Spleen (tissue), 11 donors: ENCODE data around the gene OTOG. TPM values are rescaled to one million over a fixed set of nuclear protein-coding genes. Genes with fewer than 3 reads are reported as not detected.

Experiments used
- DNase-seq: peaks from one replicate; pipeline ENCODE4 v3.0.0-alpha.2; 2020
- H3K27ac ChIP-seq, 8 donors: fragments of 200-600 bp; sonication (generic) in 7 of 8; 1 replicate in 4 of 8; 2 replicates in 4 of 8; pipeline versions ENCODE4 v1.5.0 to v1.8.0; 2016 to 2021; ENCODE audit warnings: inconsistent platforms in 4 of 8, mild to moderate bottlenecking in 4 of 8, moderate library complexity in 1 of 8
- H3K27me3 ChIP-seq, 7 donors: fragments of 200-600 bp; sonication (generic) in 6 of 7; replicated peaks in 1 of 7; 1 replicate in 4 of 7; 2 replicates in 3 of 7; pipeline versions ENCODE4 v1.5.0 to v1.8.0; 2016 to 2021; ENCODE audit warnings: inconsistent platforms in 3 of 7, mild to moderate bottlenecking in 1 of 7
- H3K36me3 ChIP-seq, 6 donors: fragments of 200-600 bp; sonication (generic) in 5 of 6; 1 replicate in 4 of 6; 2 replicates in 2 of 6; pipeline versions ENCODE4 v1.5.0 to v1.8.0; 2016 to 2021; ENCODE audit warnings: inconsistent platforms in 2 of 6
- H3K4me1 ChIP-seq, 6 donors: fragments of 200-600 bp; sonication (generic) in 5 of 6; 1 replicate in 3 of 6; 2 replicates in 3 of 6; pipeline versions ENCODE4 v1.5.0 to v1.8.0; 2016 to 2021; ENCODE audit warnings: inconsistent platforms in 3 of 6
- H3K4me3 ChIP-seq, 8 donors: fragments of 200-600 bp; sonication (generic) in 7 of 8; 1 replicate in 4 of 8; 2 replicates in 4 of 8; pipeline versions ENCODE4 v1.5.0 to v1.8.0; 2016 to 2021; ENCODE audit warnings: inconsistent platforms in 4 of 8, mild to moderate bottlenecking in 4 of 8, moderate library complexity in 2 of 8
- H3K9me3 ChIP-seq, 8 donors: fragments of 200-600 bp; sonication (generic) in 7 of 8; 1 replicate in 4 of 8; 2 replicates in 4 of 8; pipeline versions ENCODE4 v1.5.0 to v1.8.0; 2016 to 2021; ENCODE audit warnings: inconsistent platforms in 4 of 8
- CTCF ChIP-seq, 11 experiments: fragments of 200-600 bp in 7 of 11; fragments of 450-650 bp in 4 of 11; sonication (generic) in 4 of 11; IDR thresholded peaks in 8 of 11; conservative IDR thresholded peaks in 3 of 11; 1 replicate in 7 of 11; 2 replicates in 4 of 11; pipeline versions ENCODE4 v1.4.0 to v1.8.0; 2016 to 2021; ENCODE audit warnings: antibody characterized with exemption in 11 of 11, inconsistent platforms in 4 of 11, mild to moderate bottlenecking in 1 of 11
- POLR2A ChIP-seq, 3 donors: fragments of 450-650 bp; IDR thresholded peaks; one replicate each; pipeline ENCODE4 v1.5.1; 2017; ENCODE audit warnings: antibody characterized with exemption in 3 of 3, mild to moderate bottlenecking in 1 of 3
- POLR2AphosphoS5 ChIP-seq, 3 donors: sonication (generic); formaldehyde crosslinking; IDR thresholded peaks; one replicate each; pipeline ENCODE4 v1.5.1; 2017; ENCODE audit warnings: antibody characterized with exemption in 3 of 3
- WGBS, 5 donors: extraction: QIAGEN DNeasy Blood & Tissue Kit in 3 of 5; methylation state at CpG; one replicate each; pipeline versions ENCODE4 v1.1.5 to v1.1.7; 2013 to 2018; 5-methylcytosine and 5-hydroxymethylcytosine counted together
- intact Hi-C: fragments of 100-400 bp; cut with DNase I; formaldehyde crosslinking; loops from one replicate; pipeline ENCODE4 v1.15.0; 2023; ENCODE audit warnings: low total_unique reads
- polyA plus RNA-seq, 3 donors: library from polyadenylated mRNA; stranded (reverse); fragments of 200-250 nt; gene quantifications; one replicate each; pipeline ENCODE4 v1.2.1, GENCODE V29; 2013
- total RNA-seq, 7 donors: library from RNA; depleted of rRNA in 3 of 7; stranded (reverse); fragments of >200 nt in 3 of 7; fragmentation: NEBNext Ultra II Directional in 4 of 7; extraction: Animal tissue kit (Norgen Biotek cat#: 25700) in 4 of 7; gene quantifications; one replicate each; pipeline versions ENCODE4 v1.1.0 to v1.2.1, GENCODE V29; 2016 to 2021
- donor health status: healthy with polysubstance abuse.
- donor health status: DM: no; HTN: no; CAD: no; lungs with moderate emphysema.
- donor health status: DM: no; HTN: no; CAD: no.
- donor health status: Bipolar disorder and iron deficiency.
- donor health status: healthy.
- donor health status: DM: no; HTN: no; CAD: no.
- donor health status: DM: yes; HTN: yes; CAD: no.

Gene OTOG
- total and polyA plus RNA-seq, 10 donors, result not detected

- intact Hi-C loops, result no loop called here
- peaks cover 0 to 14% (median 0%) of the 10 kb centered on the region in 7 donors for H3K27me3 ChIP-seq
- 80 to 93% (median 91%) methylated on average over 9 to 10 of the region's 10 CpGs for WGBS, 5 donors
- H3K9me3 ChIP-seq, result no peaks in the 10 kb centered on the region
- peaks cover 0 to 12% (median 0%) of the 10 kb centered on the region in 6 donors for H3K4me1 ChIP-seq
- no peak overlapping the region for H3K27ac ChIP-seq
- no peak overlapping the region for H3K4me3 ChIP-seq
- TF ChIP-seq POLR2AphosphoS5 (IDR thresholded peaks at IDR 0.05) (no peak), CTCF (IDR thresholded peaks at IDR 0.05 in 8 of 11, conservative IDR thresholded peaks at IDR 0.05 in 3 of 11) (no peak), POLR2A (IDR thresholded peaks at IDR 0.05) (no peak)
- DNase-seq, result no peak
- no peaks in the 10 kb centered on the region for H3K36me3 ChIP-seq
Measured at GRCh38 chr11:17517186-17517585, 29.9 kb upstream of the OTOG start.

GRCh38 chr11:17518366-17518765 lies 28.7 kb upstream of the OTOG start:
- Histone ChIP-seq H3K9me3 (no peaks in the 10 kb centered on the region), H3K4me3 (no peak overlapping the region), H3K4me1 (peaks cover 0 to 12% (median 0%) of the 10 kb centered on the region in 6 donors), H3K27ac (no peak overlapping the region), H3K36me3 (no peaks in the 10 kb centered on the region), H3K27me3 (peaks cover 0 to 9% (median 0%) of the 10 kb centered on the region in 7 donors)
- DNase-seq, result no peak
- intact Hi-C loops, result no loop called here
- TF ChIP-seq POLR2A (IDR thresholded peaks at IDR 0.05) (no peak), CTCF (IDR thresholded peaks at IDR 0.05 in 8 of 11, conservative IDR thresholded peaks at IDR 0.05 in 3 of 11) (no peak), POLR2AphosphoS5 (IDR thresholded peaks at IDR 0.05) (no peak)
- WGBS, 5 donors, result 78 to 91% (median 88%) methylated on average over 2 of the region's 2 CpGs

GRCh38 chr11:17519061-17519885 lies 27.8 kb upstream of the OTOG start:
- TF ChIP-seq POLR2AphosphoS5 (IDR thresholded peaks at IDR 0.05) (no peak), POLR2A (IDR thresholded peaks at IDR 0.05) (no peak), CTCF (IDR thresholded peaks at IDR 0.05 in 8 of 11, conservative IDR thresholded peaks at IDR 0.05 in 3 of 11) (no peak)
- intact Hi-C loops, result no loop called here
- 77 to 86% (median 82%) methylated on average over 7 of the region's 7 CpGs for WGBS, 5 donors
- DNase-seq, result no peak
- no peaks in the 10 kb centered on the region for H3K9me3 ChIP-seq
- no peak overlapping the region for H3K27ac ChIP-seq
- H3K4me1 ChIP-seq, result peaks cover 0 to 12% (median 0%) of the 10 kb centered on the region in 6 donors
- H3K27me3 ChIP-seq, result peaks cover 0 to 8% (median 0%) of the 10 kb centered on the region in 7 donors
- no peaks in the 10 kb centered on the region for H3K36me3 ChIP-seq
- H3K4me3 ChIP-seq, result no peak overlapping the region

- WGBS, 5 donors, result 84 to 93% (median 88%) methylated on average over 9 to 11 of the region's 11 CpGs
- H3K27me3 ChIP-seq, result peaks cover 0 to 10% (median 0%) of the 10 kb centered on the region in 7 donors
- H3K4me1 ChIP-seq, result peaks cover 0 to under 1% (median 0%) of the 10 kb centered on the region in 6 donors
- H3K9me3 ChIP-seq, result no peaks in the 10 kb centered on the region
- H3K27ac ChIP-seq, result no peak overlapping the region
- intact Hi-C loops, result no loop called here
- no peak for TF ChIP-seq POLR2AphosphoS5 (IDR thresholded peaks at IDR 0.05)
- TF ChIP-seq CTCF (IDR thresholded peaks at IDR 0.05 in 8 of 11, conservative IDR thresholded peaks at IDR 0.05 in 3 of 11), result no peak
- no peak for TF ChIP-seq POLR2A (IDR thresholded peaks at IDR 0.05)
- H3K4me3 ChIP-seq, result no peak overlapping the region
- no peaks in the 10 kb centered on the region for H3K36me3 ChIP-seq
- no peak for DNase-seq
Measured at GRCh38 chr11:17521106-17521900, 25.8 kb upstream of the OTOG start.
